ENCODE data around the gene TAB2. TPM values are rescaled to one million over a fixed set of nuclear protein-coding genes. Genes with fewer than 3 reads are reported as not detected.

TAB2 gene
- total RNA-seq, 2 donors from 2014 or later = 192 to 199 TPM

DNA sequence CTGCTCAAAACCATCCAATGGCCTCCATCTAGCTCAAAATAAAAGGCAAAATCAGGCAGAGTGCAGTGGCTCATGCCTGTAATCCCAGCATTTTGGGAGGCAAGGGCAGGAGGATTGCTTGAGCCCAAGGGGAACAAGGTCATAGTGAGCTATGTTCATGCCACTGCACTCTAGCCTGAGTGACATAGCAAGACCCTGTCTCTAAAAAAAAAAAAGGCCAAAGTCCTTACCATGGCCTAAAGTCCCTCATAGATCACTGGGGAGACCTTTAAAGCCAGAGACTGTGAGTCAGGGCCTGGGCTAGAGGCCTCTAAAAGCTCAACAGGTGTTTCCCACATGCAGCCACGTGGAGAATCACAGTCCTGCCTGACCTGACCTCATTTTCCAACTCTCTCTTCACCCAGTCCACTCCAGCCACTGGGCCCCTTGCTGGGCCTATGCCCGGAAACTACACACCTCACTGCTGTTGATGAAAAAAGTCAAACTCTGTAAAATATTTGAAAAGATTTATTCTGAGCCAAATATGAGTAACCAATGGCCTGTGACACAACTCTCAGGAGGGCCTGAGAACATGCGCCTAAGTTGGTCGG, 28.2 kb upstream of the TAB2 start:
- Mint-ChIP-seq H3K4me3 (no peak overlapping the region), H3K4me1 (peaks cover 9% of the 10 kb centered on the region), H3K36me3 (ENCODE audit: low read depth) (no peaks in the 10 kb centered on the region), H3K27ac (no peak overlapping the region), H3K27me3 (no peaks in the 10 kb centered on the region)
- ATAC-seq (no peak), DNase-seq (no peak)
- H3K9me3 ChIP-seq (ENCODE audit: control insufficient read depth, low read length, poor library complexity, severe bottlenecking) = no peaks in the 10 kb centered on the region

DNA sequence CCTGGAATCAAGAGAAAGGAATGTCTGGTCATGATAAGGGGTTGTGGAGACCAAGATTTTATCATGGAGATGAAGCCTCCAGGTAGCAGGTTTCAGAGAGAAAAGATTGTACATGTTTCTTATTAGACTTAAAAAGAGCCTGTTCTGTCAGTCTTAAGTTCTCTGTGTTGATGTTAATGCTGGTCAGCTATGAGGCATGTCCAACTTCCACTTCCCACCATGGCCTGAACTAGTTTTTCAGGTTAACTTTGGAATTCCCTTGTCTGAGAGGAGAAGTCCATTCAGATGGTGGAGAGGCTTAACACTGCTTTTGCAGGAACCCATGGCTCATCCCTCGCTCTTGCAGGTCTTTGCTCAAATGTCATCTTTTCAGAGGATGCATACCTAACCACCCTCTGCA, 27.5 kb upstream of the TAB2 start:
- DNase-seq (no peak), ATAC-seq (no peak)
- Mint-ChIP-seq H3K4me1 (peaks cover 3% of the 10 kb centered on the region), H3K27ac (no peak overlapping the region), H3K36me3 (ENCODE audit: low read depth) (no peaks in the 10 kb centered on the region), H3K4me3 (no peak overlapping the region), H3K27me3 (no peaks in the 10 kb centered on the region)
- H3K9me3 ChIP-seq (ENCODE audit: control insufficient read depth, low read length, poor library complexity, severe bottlenecking) = no peaks in the 10 kb centered on the region

DNA sequence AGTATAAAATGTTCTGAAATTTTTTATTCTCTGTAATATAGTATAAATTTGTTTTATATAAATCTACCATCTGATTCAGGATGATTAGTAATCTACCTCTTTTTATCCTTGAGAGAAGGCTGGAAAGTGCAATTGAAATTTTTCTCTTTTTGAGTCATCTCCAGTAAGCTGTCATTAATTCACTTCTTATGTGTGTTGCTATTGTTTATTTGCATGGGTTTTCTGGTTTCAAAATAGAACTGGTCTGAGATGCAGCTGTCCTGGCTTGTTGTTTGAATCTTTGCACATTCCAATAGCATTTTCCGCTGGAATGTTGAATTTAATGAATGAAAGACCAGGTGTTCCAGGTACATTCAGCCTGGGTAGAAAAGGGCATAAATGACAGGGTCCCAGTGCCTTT, 24.3 kb upstream of the TAB2 start:
- Mint-ChIP-seq H3K27ac (no peak overlapping the region), H3K36me3 (ENCODE audit: low read depth) (no peaks in the 10 kb centered on the region), H3K4me3 (no peak overlapping the region), H3K4me1 (peaks cover 2% of the 10 kb centered on the region), H3K27me3 (no peaks in the 10 kb centered on the region)
- no peaks in the 10 kb centered on the region for H3K9me3 ChIP-seq (ENCODE audit: control insufficient read depth, low read length, poor library complexity, severe bottlenecking)
- DNase-seq (no peak), ATAC-seq (no peak)

DNA sequence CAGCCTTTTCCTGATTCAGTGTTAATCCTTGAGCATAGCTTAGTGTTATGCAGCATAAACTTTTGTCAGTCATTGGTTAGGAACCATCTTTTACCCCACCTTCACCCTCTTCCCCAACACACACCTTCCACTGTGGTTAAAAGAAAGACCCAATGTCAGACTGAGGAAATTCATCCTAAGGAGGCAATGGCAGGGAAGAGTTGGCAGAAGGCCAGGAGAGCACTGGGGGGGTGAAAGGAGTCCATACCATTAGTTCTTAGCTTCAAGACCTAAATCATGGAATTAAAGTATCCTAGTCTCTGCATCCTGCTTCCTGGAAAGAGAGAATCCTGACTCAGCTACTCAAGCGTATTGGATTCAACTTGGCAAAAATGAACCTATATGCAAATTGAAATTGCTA, 16.9 kb upstream of the TAB2 start:
- DNase-seq (no peak), ATAC-seq (no peak)
- Mint-ChIP-seq H3K27ac (no peak overlapping the region), H3K4me3 (no peak overlapping the region), H3K27me3 (no peaks in the 10 kb centered on the region), H3K36me3 (ENCODE audit: low read depth) (no peaks in the 10 kb centered on the region), H3K4me1 (no peaks in the 10 kb centered on the region)
- no peaks in the 10 kb centered on the region for H3K9me3 ChIP-seq (ENCODE audit: control insufficient read depth, low read length, poor library complexity, severe bottlenecking)

DNA sequence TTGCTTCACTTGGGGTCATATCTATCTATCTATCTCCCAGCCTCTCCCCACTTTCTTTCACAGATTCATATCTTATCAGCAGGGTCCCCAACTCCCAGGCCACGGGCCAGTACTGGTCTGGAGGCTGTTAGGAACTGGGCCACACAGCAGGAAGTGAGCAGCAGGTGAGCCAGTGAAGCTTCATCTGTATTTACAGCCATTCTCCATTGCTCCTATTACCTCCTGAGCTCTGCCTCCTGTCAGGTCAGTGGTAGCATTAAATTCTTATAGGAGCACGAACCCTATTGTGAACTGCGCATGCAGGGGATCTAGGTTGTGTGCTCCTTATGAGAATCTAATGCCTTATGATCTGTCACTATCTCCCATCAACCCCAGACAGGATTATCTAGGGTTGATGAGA, 14.8 kb upstream of the TAB2 start:
- no peak overlapping the region for H3K27ac Mint-ChIP-seq
- DNase-seq (no peak), ATAC-seq (no peak)
- H3K9me3 ChIP-seq (ENCODE audit: control insufficient read depth, low read length, poor library complexity, severe bottlenecking) = no peaks in the 10 kb centered on the region
- no peaks in the 10 kb centered on the region for H3K4me1 Mint-ChIP-seq
- H3K36me3 Mint-ChIP-seq (ENCODE audit: low read depth) = no peaks in the 10 kb centered on the region
- H3K27me3 Mint-ChIP-seq = no peaks in the 10 kb centered on the region
- no peak overlapping the region for H3K4me3 Mint-ChIP-seq

DNA sequence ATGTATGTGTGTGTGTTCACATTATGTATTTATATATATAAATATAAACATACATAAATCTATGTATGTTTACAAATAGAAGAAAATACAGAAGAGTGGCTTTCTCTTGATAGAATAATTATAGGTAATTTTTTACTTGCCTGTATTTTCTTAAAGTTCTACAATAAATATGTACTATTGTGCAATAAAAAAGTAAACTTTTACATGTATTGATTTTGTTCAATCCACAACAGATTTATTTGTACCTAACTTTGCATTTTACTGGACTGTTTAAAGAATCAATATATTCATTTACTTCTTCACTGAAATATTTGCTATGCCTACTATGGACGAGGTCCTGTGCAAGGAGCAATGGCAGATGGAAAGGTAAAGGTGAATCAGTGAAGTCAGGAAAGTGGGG, 14.0 kb upstream of the TAB2 start:
- H3K9me3 ChIP-seq (ENCODE audit: control insufficient read depth, low read length, poor library complexity, severe bottlenecking) = no peaks in the 10 kb centered on the region
- DNase-seq = no peak
- Mint-ChIP-seq H3K36me3 (ENCODE audit: low read depth) (no peaks in the 10 kb centered on the region), H3K4me3 (no peak overlapping the region), H3K27me3 (no peaks in the 10 kb centered on the region), H3K27ac (no peak overlapping the region), H3K4me1 (no peaks in the 10 kb centered on the region)
- ATAC-seq = no peak

DNA sequence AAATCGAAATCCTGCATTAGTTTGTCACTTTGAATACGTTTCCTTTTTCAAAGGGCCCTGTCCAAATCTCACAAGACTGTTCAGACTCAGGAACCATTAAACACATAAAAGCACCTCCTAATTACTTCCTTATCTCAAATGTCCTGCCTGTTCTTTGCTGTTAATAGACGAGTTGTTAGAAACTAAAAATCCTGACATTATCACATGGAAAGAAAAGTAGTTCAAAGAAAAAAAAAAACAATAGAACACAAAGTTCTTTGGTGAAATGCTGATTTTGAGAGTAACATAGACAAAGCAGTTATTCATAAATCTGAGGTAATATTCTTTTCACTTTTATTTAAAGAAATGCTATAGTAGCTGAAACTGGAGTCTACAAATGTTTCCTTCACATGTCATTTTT, 12.1 kb upstream of the TAB2 start:
- H3K4me3 Mint-ChIP-seq = no peak overlapping the region
- no peak overlapping the region for H3K27ac Mint-ChIP-seq
- H3K4me1 Mint-ChIP-seq = no peaks in the 10 kb centered on the region
- DNase-seq (no peak), ATAC-seq (no peak)
- H3K36me3 Mint-ChIP-seq (ENCODE audit: low read depth) = no peaks in the 10 kb centered on the region
- H3K27me3 Mint-ChIP-seq = no peaks in the 10 kb centered on the region
- no peaks in the 10 kb centered on the region for H3K9me3 ChIP-seq (ENCODE audit: control insufficient read depth, low read length, poor library complexity, severe bottlenecking)

DNA sequence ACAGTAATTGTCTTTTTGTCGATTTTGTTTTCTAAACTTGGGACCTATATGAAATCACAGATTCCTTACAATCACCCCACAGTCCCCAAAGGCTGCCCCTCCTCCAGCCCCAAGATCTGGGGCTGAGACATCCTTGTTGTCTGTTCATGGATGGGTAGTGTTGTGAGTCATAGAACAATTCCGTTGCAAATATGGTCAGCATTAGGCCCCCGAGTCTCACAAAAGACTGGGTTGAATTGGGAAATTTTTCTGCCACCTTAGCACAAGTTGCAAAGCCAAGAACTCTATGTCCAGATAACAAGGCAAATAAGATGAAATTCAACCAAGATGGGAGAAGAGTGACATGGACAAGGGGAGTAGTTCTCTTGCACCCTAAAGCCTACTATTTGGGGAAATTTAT, 10.5 kb upstream of the TAB2 start:
- H3K4me3 Mint-ChIP-seq = no peak overlapping the region
- H3K4me1 Mint-ChIP-seq = no peaks in the 10 kb centered on the region
- DNase-seq (no peak), ATAC-seq (no peak)
- no peaks in the 10 kb centered on the region for H3K27me3 Mint-ChIP-seq
- no peaks in the 10 kb centered on the region for H3K9me3 ChIP-seq (ENCODE audit: control insufficient read depth, low read length, poor library complexity, severe bottlenecking)
- H3K27ac Mint-ChIP-seq = no peak overlapping the region
- peaks cover 3% of the 10 kb centered on the region for H3K36me3 Mint-ChIP-seq (ENCODE audit: low read depth)

DNA sequence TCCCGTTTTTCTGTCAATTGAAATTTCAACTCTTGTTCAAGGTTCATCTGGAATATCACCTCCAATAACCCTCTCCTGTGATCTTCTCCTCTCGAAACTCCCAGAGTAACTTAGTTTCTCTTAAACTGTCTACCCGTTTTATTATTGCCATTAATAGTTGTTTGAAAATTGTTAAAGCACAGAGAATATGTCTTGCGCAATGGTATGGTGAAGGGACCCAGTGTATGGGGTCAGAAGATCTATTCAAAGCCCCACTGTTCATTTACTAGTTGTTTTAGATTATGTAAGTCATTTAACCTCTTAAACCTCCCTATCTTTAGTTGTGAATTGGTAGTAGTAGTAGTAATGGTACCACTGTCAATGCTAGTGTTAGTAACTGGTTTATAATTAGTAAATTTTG, 6.2 kb upstream of the TAB2 start:
- ATAC-seq (no peak), DNase-seq (no peak)
- peaks cover 8% of the 10 kb centered on the region for H3K4me1 Mint-ChIP-seq
- no peaks in the 10 kb centered on the region for H3K9me3 ChIP-seq (ENCODE audit: control insufficient read depth, low read length, poor library complexity, severe bottlenecking)
- no peak overlapping the region for H3K27ac Mint-ChIP-seq
- no peak overlapping the region for H3K4me3 Mint-ChIP-seq
- no peaks in the 10 kb centered on the region for H3K27me3 Mint-ChIP-seq
- H3K36me3 Mint-ChIP-seq (ENCODE audit: low read depth) = peaks cover 3% of the 10 kb centered on the region

DNA sequence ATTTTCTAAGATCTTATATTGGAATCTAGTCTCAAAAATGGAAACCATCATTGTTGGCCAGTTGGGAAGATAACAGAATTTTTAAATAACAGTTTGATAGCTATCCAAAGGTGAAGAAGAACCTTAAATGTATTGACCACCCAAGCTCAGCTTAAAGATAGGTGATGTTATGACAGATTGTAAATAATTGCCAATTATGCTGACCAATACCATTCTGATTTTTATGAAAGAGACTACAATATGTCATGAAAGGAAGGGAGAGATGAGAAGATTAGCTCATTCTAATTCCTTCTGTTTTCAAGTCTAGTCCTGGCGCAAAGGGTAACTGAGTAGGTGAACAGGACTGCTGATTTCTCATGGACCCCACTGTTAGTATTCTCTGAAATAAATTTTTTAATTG, 5.7 kb upstream of the TAB2 start:
- H3K4me3 Mint-ChIP-seq = no peak overlapping the region
- no peak for ATAC-seq
- H3K27ac Mint-ChIP-seq = no peak overlapping the region
- H3K36me3 Mint-ChIP-seq (ENCODE audit: low read depth) = peaks cover 3% of the 10 kb centered on the region
- H3K27me3 Mint-ChIP-seq = no peaks in the 10 kb centered on the region
- no peaks in the 10 kb centered on the region for H3K9me3 ChIP-seq (ENCODE audit: control insufficient read depth, low read length, poor library complexity, severe bottlenecking)
- peaks cover 8% of the 10 kb centered on the region for H3K4me1 Mint-ChIP-seq
- no peak for DNase-seq

DNA sequence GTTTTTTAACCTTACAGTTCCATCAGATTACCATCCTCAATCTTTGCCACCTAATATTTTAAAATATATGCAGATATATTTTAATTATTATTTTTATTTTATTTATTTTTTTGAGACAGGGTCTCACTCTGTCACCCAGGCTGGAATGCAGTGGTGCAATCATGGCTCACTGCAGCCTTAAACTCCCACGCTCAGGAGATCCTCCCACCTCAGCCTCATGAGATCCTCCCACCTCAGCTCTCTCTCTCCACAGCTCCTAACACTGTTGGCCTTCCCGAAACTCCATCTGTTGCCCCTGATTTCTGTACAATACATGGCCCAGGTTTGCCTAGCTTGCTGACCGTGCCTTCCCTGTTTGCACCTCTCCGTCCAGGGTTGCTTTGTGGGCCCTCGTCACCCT, 4.4 kb upstream of the TAB2 start:
- Mint-ChIP-seq H3K4me3 (no peak overlapping the region), H3K27me3 (no peaks in the 10 kb centered on the region)

DNA sequence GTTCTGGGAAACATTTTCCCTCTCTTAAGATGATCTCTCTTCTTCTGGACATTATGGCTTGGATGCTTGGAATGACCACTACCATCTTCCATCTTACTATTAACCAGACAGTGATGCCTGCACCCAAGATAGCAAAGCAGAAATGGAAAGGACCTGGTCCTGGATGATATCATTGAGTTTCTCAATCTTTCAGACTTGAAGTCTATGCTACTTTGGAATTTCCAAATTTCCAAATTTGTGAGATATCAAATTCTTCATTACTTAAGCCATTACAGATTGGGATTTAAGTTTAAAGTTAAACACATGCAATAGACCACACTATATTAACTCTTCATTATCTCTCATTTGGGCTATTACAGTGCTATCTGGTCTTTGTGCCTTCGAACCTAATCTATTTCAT, 3.7 kb upstream of the TAB2 start:
- H3K27me3 Mint-ChIP-seq = no peaks in the 10 kb centered on the region
- H3K4me3 Mint-ChIP-seq = no peak overlapping the region
- peaks cover 6% of the 10 kb centered on the region for H3K36me3 Mint-ChIP-seq (ENCODE audit: low read depth)
- no peak for DNase-seq
- ATAC-seq = no peak
- H3K27ac Mint-ChIP-seq = no peak overlapping the region
- H3K9me3 ChIP-seq (ENCODE audit: control insufficient read depth, low read length, poor library complexity, severe bottlenecking) = no peaks in the 10 kb centered on the region
- H3K4me1 Mint-ChIP-seq = peaks cover 13% of the 10 kb centered on the region

More for the DNA sequence above, 4.4 kb upstream of the TAB2 start:
- Mint-ChIP-seq H3K36me3 (ENCODE audit: low read depth) (peaks cover 3% of the 10 kb centered on the region), H3K4me1 (peaks cover 8% of the 10 kb centered on the region), H3K27ac (no peak overlapping the region)
- H3K9me3 ChIP-seq (ENCODE audit: control insufficient read depth, low read length, poor library complexity, severe bottlenecking) = no peaks in the 10 kb centered on the region
- DNase-seq = no peak
- no peak for ATAC-seq

DNA sequence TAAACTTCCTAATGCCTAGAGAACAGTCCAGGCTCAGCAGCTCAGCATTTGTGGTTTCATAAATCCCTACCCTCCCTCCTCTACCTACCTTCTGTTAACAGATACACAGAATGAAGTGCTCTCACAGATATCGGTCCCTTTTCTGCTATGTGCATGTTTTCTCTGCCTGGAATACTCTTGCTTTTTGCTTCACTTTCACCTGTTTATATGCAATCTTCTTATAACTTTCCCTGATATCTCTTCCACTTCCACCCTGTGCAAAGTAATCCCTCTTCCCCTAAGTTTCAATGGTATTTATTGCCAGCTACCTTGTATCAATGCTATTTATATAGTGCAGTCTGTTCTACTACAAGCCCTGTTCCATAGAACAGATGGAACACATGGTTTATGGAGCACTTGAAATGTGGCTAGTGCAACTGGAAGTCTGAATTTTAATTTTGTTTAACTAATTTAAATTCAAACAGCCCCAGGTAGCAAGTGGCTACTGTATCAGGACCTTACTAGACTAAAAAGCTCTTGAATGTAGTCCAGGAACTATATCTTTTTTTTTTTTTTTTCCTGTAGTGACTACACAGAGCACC, 3.1 kb upstream of the TAB2 start:
- Mint-ChIP-seq H3K36me3 (ENCODE audit: low read depth) (peaks cover 6% of the 10 kb centered on the region), H3K27ac (peak overlapping the region; percentile 21), H3K27me3 (no peaks in the 10 kb centered on the region), H3K4me1 (peaks cover 16% of the 10 kb centered on the region), H3K4me3 (no peak overlapping the region)
- DNase-seq = no peak
- ATAC-seq = no peak
- H3K9me3 ChIP-seq (ENCODE audit: control insufficient read depth, low read length, poor library complexity, severe bottlenecking) = no peaks in the 10 kb centered on the region

DNA sequence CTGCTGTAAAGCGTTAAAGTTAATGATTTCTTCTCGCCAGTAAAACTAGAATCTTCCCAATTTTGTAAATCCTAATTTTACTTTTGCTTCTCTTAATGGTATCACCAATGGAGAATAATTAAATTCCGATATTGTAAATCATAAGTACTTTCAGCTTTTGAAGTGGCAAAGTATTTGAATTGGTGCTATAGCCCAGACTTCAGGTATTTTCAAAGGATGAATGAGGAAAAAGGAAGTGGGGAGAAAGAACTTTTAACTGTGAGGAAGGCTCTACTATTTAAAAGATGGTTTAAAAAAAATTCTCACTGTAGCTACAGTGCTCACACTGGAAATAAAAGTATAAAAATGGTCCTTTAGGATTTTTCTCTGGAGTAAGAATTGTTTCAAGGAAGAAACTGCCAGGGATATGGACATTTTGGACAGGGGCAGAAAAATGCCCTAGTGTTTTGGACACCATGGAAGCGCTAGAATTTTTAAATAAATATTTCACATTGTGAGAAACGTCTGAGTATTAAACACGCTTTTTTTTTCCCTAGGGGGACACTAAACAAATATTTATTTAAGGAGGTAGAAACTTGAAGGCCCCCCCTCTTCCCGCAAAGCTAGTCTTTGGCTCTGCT, 1.3 kb upstream of the TAB2 start:
- Mint-ChIP-seq H3K36me3 (ENCODE audit: low read depth) (peaks cover 4% of the 10 kb centered on the region), H3K4me1 (peaks cover 21% of the 10 kb centered on the region), H3K27ac (peak overlapping the region; percentile 97), H3K27me3 (no peaks in the 10 kb centered on the region), H3K4me3 (peak overlapping the region; percentile 98)
- H3K9me3 ChIP-seq (ENCODE audit: control insufficient read depth, low read length, poor library complexity, severe bottlenecking) = no peaks in the 10 kb centered on the region
- ATAC-seq = no peak
- no peak for DNase-seq

Data from T-helper 17 cell (primary cell).